OCI-LY1 (cell line): ENCODE results near the gene PRXL2C.

Experiments used
- CTCF ChIP-seq: fragments of 200-600 bp; sonication (generic), shearing (Covaris generic); IDR thresholded peaks from 2 replicates; pipeline ENCODE4 v1.5.1; 2017; ENCODE audit warnings: mild to moderate bottlenecking, antibody characterized with exemption, low read length, moderate library complexity, mixed read lengths
- EZH2 ChIP-seq: fragments of 200-600 bp; sonication (generic), shearing (Covaris generic); IDR thresholded peaks from 2 replicates; pipeline ENCODE4 v1.8.0; 2017; ENCODE audit warnings: borderline replicate concordance, mixed run types, mild to moderate bottlenecking, antibody characterized with exemption, low read length, moderate library complexity, mixed read lengths

DNA sequence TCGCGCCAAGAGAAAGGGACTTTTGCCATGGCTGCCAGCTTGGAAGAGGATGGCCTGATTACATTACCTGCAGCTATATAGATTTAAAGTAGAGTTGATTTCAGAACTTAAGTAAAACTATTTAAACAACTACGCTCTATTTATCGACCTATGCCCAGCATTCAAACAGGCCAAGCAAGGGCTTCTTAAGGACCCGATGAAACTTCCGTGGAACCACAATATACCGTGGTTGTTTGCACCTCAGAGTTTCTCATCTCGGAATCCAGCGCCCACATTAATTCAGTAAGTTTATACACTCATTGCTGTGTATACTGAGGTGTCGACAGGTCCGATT, 35.0 kb downstream of the PRXL2C start:
- TF ChIP-seq CTCF (no peak), EZH2 (no peak)
